Left lobe of liver (tissue), 2 donors: ENCODE data around the gene NOMO2. TPM values are rescaled to one million over a fixed set of nuclear protein-coding genes. Genes with fewer than 3 reads are reported as not detected.
A peak's percentile ranks its signal among the peaks of the same experiment; 100 is the strongest.
"Not testable (repeated sequence)": the region's sequence is repeated elsewhere in the genome, so short reads cannot be mapped to it uniquely, and the experiment has no call there.

ENCODE experiments used
- ATAC-seq: fragments of 200-7000 bp; cut with Tn5 transposase; one replicate; pipeline ENCODE4 v1.9.1; 2020; ENCODE audit warnings: mild to moderate bottlenecking, moderate library complexity
- DNase-seq: peaks from one replicate; pipeline ENCODE4 v3.0.0-alpha.2; 2020; ENCODE audit warnings: low spot score
- total RNA-seq: library from RNA; stranded (reverse); gene quantifications from one replicate; pipeline ENCODE4 v1.2.1, GENCODE V29; 2021
- donor health status: DM: no; HTN: no; CAD: no; lungs with moderate emphysema.
- donor health status: DM: no; HTN: yes; CAD: no.

The NOMO2 gene
- total RNA-seq, 1 donor from 2014 or later, result 53.3 TPM

GRCh38 chr16:18522637-18523036 is 39.3 kb downstream of the NOMO2 start:
- ATAC-seq, result not testable (repeated sequence)

GRCh38 chr16:18521445-18522181 is 40.3 kb downstream of the NOMO2 start:
- ATAC-seq, result peak; percentile 96
- DNase-seq, result not testable (repeated sequence)

More at GRCh38 chr16:18522637-18523036, 39.3 kb downstream of the NOMO2 start:
- DNase-seq, result not testable (repeated sequence)

GRCh38 chr16:18518536-18519283 is 43.2 kb downstream of the NOMO2 start:
- ATAC-seq, DNase-seq: not testable (repeated sequence)

GRCh38 chr16:18498430-18498829 is 63.5 kb downstream of the NOMO2 start:
- peak; percentile 99 for ATAC-seq

DNA sequence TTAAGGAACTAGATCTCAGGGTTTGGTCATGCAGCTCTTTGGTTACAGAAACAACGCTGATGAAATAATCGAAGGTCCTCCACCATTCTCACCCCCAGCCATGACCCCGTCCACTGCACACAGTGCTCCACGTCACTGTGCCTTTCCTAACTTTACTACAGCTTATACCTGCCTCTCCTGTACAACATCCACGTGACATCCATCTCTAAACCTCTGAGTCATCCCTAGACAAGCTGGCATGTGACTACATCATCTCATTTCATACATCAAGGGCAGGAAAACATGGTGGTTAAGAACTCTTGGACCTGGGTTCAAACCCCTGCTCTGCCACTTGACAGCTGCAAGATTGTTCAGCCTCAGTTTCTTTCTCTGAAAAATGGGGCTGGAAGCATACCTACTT is 64.9 kb downstream of the NOMO2 start:
- not testable (repeated sequence) for ATAC-seq, DNase-seq

More at GRCh38 chr16:18498430-18498829, 63.5 kb downstream of the NOMO2 start:
- not testable (repeated sequence) for DNase-seq

- DNase-seq, ATAC-seq: not testable (repeated sequence)
Measured at GRCh38 chr16:18492118-18492897, 69.6 kb downstream of the NOMO2 start.

- not testable (repeated sequence) for DNase-seq, ATAC-seq
Measured at GRCh38 chr16:18436025-18436424, 125.9 kb downstream of the NOMO2 start.

DNA sequence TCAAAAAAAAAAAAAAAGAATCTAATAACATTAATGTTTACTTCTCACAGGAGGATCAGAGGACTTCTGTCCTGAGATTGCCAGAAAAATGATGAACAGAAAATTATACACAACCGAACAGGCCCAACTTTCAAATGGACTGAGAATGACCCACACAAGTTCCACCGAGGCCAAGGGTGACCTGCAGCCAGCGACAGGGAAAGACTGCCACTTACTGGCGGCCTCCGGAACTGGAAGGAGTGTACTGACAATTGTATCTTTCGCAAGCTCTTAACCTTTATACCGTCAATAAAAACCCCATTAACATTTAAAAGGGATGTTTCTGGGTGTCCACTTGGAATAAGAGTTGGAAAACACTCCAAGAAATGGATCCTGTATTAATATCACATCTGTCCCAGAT is 146.1 kb downstream of the NOMO2 start:
- DNase-seq, result not testable (repeated sequence)
- peak; percentile 99 for ATAC-seq

DNA sequence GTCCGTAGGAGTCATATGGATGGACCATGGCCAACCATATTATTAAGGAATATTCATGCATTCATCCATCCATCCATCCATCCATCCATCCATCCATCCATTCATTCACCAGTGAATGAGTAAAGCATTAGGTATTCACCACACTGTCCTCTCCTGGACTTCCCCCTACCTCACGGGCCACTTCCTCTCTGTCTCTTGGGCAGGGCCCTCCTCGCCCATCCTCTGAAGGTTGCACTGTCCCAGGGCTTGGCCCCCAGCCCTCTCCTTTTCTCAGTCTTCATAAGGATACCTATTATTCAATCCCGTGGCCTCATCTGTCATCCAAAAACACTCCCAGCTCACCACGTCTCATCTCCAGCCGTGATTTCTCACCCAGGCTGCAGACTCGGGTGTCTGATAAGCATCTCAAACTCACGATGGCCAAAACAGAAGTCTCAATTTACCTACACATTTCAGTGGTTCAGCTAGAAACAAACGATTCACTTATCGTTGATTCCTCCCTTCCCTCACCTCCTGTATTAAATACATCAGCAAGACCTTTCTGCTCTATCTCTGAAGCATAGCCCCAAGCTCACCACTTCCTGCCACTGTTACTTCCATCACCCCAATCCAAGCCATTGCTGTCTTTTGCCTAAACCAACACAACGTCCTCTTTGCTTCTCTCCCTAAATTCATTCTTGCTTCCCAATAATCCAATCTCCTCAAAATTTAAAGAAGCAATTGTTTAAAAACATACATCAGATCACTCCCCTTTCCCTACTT is 152.2 kb downstream of the NOMO2 start:
- ATAC-seq, DNase-seq: not testable (repeated sequence)

DNA sequence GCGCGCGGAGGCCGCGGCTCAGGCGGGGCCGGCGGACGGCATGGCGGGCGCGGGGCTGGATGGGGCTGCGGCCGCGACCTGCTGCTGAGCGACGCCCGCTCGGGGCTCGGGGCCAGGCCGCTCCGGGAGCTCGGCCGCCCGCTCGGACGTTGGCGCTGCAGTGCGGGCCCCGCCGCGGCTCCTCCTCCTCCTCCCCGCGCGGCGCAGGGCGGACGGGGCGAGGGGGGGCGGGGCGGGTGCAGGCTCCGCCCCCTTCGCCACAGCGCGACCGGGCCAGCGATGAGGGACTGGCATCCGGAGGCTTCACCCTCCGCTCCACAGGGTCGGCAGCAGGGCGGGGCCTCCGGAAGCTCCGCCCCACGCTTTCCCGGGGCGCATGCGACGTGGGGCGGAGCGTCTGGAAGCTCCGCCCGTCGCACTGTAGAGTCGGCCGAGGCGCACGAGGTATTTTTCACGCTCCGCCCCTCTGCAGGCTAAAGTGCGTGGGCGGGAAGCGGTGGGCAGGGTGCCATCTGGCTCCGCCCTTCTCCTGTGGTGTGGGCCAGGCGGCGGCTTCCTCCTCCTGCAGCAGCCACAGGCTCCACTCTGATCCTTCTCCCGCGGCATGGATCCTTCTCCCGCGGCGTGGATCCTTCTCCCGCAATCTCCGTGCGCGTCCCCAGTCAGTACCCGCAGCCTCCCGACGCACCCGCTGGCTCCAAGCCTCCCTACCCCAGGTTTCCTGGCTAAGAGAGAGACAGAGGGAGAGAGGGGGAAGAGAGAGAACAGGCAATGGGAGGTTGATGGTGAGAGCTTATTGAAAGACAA is 159.8 kb downstream of the NOMO2 start:
- peak; percentile 99 for ATAC-seq
- DNase-seq, result not testable (repeated sequence)

DNA sequence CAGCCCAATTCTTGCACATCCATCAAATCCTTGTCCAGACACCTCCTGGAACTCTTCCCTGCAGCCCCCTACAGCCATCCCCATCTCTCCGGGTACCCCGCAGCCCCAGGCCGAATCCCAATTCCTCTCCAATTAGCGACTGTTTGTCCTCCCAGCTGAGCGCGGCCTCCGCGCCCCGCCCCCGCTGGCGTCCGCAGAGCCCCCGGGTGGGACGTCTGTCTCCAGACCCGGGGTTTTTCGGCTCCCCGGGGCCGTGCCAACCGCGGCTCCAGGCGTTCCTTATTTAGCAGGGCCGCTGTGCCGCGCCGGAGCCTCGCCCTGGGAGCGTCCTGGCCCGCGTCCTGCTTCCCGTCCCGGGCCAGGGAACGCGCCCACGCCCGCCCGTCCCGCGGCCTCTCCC is 160.7 kb downstream of the NOMO2 start:
- DNase-seq, result peak; percentile 50
- not testable (repeated sequence) for ATAC-seq

DNA sequence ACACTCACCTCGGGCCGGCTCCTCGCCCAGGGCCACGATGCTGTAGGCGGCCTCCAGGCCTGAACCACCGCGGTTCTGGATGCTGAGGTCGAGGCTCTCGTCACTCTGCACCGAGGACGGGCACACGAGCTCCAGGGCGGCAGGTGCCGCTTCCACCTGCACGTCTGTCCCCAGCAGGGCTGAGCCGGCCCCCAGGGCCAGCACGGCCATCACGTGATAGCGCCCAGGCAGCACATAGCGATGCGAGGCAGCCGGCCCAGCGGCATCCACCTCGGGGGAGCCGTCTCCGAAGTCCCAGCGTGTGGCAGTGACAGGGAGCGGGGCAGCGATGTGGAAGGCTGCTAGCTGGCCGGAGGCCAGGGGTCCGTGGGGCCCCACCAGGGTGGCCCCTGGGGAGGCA is 167.5 kb downstream of the NOMO2 start:
- ATAC-seq, result not testable (repeated sequence)
- DNase-seq, result peak; percentile 23

GRCh38 chr16:18387767-18388166 is 174.1 kb downstream of the NOMO2 start:
- not testable (repeated sequence) for DNase-seq, ATAC-seq

DNA sequence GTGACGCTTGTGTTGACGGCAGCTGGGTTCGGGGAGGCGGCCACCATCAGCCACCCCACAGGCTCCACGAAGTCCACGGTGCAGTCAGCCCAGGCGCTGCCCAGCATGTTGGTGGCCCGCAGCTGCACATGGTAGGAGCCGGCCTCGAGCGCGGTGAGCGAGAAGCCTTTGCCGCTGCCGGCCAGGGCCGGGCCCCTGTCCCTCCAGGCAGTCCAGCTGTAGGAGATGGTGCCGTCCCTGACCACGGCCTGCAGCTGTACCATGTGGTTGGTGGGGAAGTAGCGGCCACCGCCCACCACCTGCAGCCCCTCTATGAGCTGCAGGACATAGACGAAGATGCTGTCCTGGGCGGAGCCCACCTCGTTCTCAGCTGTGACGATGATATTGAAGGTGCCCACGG is 175.4 kb downstream of the NOMO2 start:
- peak; percentile 24 for ATAC-seq
- peak; percentile 36 for DNase-seq

GRCh38 chr16:18385285-18385684 is 176.6 kb downstream of the NOMO2 start:
- DNase-seq, result peak; percentile 34
- peak; percentile 18 for ATAC-seq

DNA sequence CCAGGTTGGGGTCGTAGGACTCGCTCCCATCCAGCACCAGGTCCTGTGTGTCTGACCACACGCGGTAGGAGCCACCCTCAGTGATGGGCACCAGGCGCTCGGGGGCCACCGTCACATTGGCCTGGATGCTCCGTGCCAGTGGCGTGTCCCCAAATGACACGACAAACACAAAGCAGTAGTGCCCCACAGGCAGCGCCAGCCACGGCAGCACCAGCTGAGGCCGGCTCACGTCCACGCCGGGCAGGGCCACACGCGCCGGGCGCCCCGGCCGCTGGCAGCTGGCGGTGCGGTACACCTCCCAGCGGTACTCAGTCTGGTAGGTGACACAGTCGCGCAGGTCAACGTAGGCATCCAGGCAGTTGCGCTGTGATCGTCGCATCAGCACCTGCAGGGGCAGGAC is 177.0 kb downstream of the NOMO2 start:
- ATAC-seq (peak; percentile 25), DNase-seq (peak; percentile 35)

- not testable (repeated sequence) for DNase-seq
- peak; percentile 20 for ATAC-seq
Measured at GRCh38 chr16:18384098-18384636, 177.7 kb downstream of the NOMO2 start.

- DNase-seq, result peak; percentile 40
- ATAC-seq, result not testable (repeated sequence)
Measured at GRCh38 chr16:18382696-18383095, 179.2 kb downstream of the NOMO2 start.
